ENCODE results near the gene UGP2.

DNA sequence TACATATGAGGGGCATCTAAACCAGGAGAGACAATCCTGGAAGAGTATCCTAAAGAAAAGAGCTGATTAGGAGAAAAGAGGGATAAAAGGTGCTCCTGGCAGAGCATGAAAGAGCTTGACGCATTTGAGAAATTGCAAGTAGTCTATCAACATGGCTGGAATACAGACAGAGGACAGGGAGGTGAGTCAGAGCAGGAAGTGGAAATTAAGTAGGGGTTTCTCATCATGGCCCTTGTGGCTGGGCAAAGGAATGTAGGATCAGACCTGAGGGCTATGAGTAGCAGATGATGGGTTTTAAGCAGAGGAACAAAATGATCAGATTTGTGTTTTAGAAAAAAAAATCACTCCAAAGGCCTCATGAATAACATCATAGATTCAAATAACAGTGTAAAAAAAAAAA lies 49.2 kb upstream of the UGP2 start:
- TF ChIP-seq CTCF (IDR thresholded peaks at IDR 0.05; ENCODE audit: low read depth, low read length, missing input control) (no peak), RAD21 (IDR thresholded peaks at IDR 0.05) (no peak), ZBTB33 (IDR thresholded peaks at IDR 0.05) (no peak), JUND (IDR thresholded peaks at IDR 0.05) (no peak), REST (IDR thresholded peaks at IDR 0.05) (no peak), SP1 (IDR thresholded peaks at IDR 0.05) (no peak), TAF1 (conservative IDR thresholded peaks at IDR 0.05) (no peak)
- TF ChIP-seq, protein P1, sequence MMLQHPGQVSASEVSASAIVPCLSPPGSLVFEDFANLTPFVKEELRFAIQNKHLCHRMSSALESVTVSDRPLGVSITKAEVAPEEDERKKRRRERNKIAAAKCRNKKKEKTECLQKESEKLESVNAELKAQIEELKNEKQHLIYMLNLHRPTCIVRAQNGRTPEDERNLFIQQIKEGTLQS (IDR thresholded peaks at IDR 0.05) = no peak

Data from liver (tissue), 3 donors.